ENCODE data around the gene PEX3.

- no peak for TF ChIP-seq CTCF (IDR thresholded peaks at IDR 0.05)
- no peak for TF ChIP-seq POLR2A (IDR thresholded peaks at IDR 0.05)
Measured at GRCh38 chr6:143401636-143402370, 48.8 kb upstream of the PEX3 start.
